A549 treated with DMSO at 1 μM for 4 hours (cell line): Measurements from ENCODE around the gene DYNLT2. TPM values are rescaled to one million over a fixed set of nuclear protein-coding genes. Genes with fewer than 3 reads are reported as not detected.

ENCODE experiments used
- total RNA-seq: library from RNA; stranded (reverse); fragments of 200-300 nt; extraction: Qiagen RNA extraction; gene quantifications from 5 replicates; pipeline ENCODE4 v1.2.3, GENCODE V29; 2022; ENCODE audit warnings: low read depth

Gene DYNLT2
- 0.62 to 0.90 TPM (median 0.69 TPM) in 5 replicates for total RNA-seq

GRCh38 chr6:169751242-169752073, at the start of gene DYNLT2, which contains the start of gene ERMARD:
Gene DYNLT2 (minus strand): TSS chr6:169751572. CDS start chr6:169751458, 114 bp downstream.
Gene ERMARD (plus strand): TSS chr6:169751622. CDS start chr6:169751658, 36 bp downstream.

GRCh38 chr6:169724494-169725124, 26.8 kb downstream of the DYNLT2 start, which contains the start of gene PHF10:
Gene PHF10 (minus strand): TSS chr6:169724500. CDS start chr6:169723931, 569 bp downstream.

DNA sequence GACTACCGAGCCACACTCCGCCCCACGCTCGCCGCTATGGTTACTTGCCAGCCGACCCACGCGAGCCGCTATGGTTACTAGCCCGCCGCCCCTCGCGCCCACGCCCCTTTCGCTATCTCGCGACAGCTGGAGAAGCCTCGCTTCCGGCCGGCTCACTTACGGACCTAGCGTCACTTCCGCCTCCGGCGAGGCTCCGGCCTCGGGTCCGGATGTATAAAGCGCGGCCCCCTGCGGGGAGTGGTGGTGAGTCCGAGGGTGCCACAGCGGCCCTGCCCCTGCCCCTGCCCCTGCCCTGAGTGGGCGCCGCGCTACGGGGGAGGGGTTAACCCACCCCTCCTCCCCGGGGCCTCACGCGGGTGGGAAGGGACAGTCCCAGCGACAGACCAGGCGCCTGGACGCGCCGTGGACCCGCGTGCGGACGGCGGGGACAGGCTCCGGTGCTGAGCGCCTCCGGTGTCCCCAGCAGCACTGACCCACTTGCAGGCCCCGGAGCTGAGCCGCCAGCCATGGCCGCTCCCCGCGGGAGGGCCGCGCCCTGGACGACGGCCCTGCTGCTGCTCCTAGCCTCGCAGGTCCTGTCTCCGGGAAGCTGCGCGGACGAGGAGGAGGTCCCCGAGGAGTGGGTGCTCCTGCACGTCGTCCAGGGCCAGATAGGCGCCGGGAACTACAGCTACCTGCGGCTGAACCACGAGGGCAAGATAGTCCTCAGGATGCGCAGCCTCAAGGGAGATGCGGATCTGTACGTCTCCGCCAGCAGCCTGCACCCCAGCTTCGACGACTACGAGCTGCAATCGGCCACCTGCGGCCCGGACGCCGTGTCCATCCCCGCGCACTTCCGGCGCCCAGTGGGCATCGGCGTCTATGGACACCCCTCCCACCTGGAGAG, 49.2 kb downstream of the DYNLT2 start, which contains the start of the genes C6orf120 and WDR27:
C6orf120 (plus strand) TSS at position 173 of the 886 bp plus-strand sequence; CDS start at position 507, 334 bp downstream.
WDR27 (minus strand) TSS at position 76 of the 886 bp plus-strand sequence. CDS start 13,024 bp downstream, outside the sequence.

Other genes starting within 250 kb of the DYNLT2 start
- gene WDR27, start 49.5 kb downstream of the DYNLT2 start, total RNA-seq = 6.0 to 13.2 TPM (median 12.9 TPM) in 5 replicates
- 11.2 to 15.1 TPM (median 13.3 TPM) in 5 replicates for gene C6orf120, start 49.4 kb downstream of the DYNLT2 start, total RNA-seq
- 20.9 to 25.4 TPM (median 23.9 TPM) in 5 replicates for gene PHF10, start 27.1 kb downstream of the DYNLT2 start, total RNA-seq
- 6.3 to 8.6 TPM (median 7.6 TPM) in 5 replicates for gene ERMARD, start 50 bp upstream of the DYNLT2 start, total RNA-seq